ENCODE measurements around the gene ZMYND8.

GRCh38 chr20:47327711-47328110, 28.8 kb downstream of the ZMYND8 start:
- TF ChIP-seq EP300 (IDR thresholded peaks at IDR 0.05; ENCODE audit: borderline replicate concordance in 1 of 2, control insufficient read depth in 1 of 2, low read depth in 2 of 2, low read length in 2 of 2) (no peak), SMC3 (IDR thresholded peaks at IDR 0.05; ENCODE audit: borderline replicate concordance, low read length) (no peak), ESRRA (IDR thresholded peaks at IDR 0.05; ENCODE audit: low read length) (no peak), HCFC1 (IDR thresholded peaks at IDR 0.05; ENCODE audit: low read length) (no peak), EZH2 (IDR thresholded peaks at IDR 0.05; ENCODE audit: borderline replicate concordance, control insufficient read depth, low read depth, low read length) (no peak), CTCF (IDR thresholded peaks at IDR 0.05 in 2 of 3, conservative IDR thresholded peaks at IDR 0.05 in 1 of 3; ENCODE audit: control insufficient read depth in 2 of 3, extremely low read depth in 1 of 3, insufficient read depth in 1 of 3, low read depth in 3 of 3, low read length in 3 of 3) (no peak), MLLT1 (IDR thresholded peaks at IDR 0.05) (no peak), YY1 (IDR thresholded peaks at IDR 0.05; ENCODE audit: low read depth, low read length) (no peak), ATF2 (IDR thresholded peaks at IDR 0.05; ENCODE audit: low read length) (no peak), USF1 (IDR thresholded peaks at IDR 0.05; ENCODE audit: borderline replicate concordance, extremely low read length, insufficient read depth, low read depth, low read length) (no peak), MXI1 (IDR thresholded peaks at IDR 0.05; ENCODE audit: low read depth, low read length) (no peak)

Data from GM12878 (cell line).